Measurements from ENCODE around the gene VAV3. TPM values are rescaled to one million over a fixed set of nuclear protein-coding genes. Genes with fewer than 3 reads are reported as not detected.

Gene VAV3
- total and polyA plus RNA-seq, 8 donors, result 7.1 to 21.4 (median 12.8) TPM

DNA sequence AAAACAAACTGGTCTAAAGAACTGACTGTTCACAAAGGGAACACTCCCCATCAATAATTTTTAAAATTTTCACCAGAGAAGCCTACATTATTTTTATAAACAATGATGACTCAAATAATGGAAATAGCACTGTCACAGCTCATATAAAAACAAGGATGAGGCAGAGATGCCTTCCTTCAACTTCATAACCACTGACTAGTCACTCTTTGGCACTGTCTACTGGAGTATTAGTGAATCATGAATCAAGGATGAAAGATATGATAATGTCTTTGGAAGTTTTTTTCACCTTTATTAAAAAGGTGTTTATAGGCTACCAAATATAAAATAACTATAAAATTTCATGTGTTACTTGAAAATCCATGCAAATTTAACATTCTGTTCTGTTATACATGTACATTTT, 316.9 kb downstream of the VAV3 start:
- Histone ChIP-seq H3K9me3 (no peaks in the 10 kb centered on the region), H3K4me3 (no peak overlapping the region), H3K27ac (no peak overlapping the region), H3K27me3 (no peaks in the 10 kb centered on the region), H3K4me1 (peaks cover 0 to 2% (median 0%) of the 10 kb centered on the region in 3 donors), H3K36me3 (no peaks in the 10 kb centered on the region)
- no peak for FAIRE-seq
- DNase-seq, result no peak
- intact Hi-C loops (cut with DNase I), result no loop called here
- ATAC-seq, result no peak
- TF ChIP-seq, protein P1, sequence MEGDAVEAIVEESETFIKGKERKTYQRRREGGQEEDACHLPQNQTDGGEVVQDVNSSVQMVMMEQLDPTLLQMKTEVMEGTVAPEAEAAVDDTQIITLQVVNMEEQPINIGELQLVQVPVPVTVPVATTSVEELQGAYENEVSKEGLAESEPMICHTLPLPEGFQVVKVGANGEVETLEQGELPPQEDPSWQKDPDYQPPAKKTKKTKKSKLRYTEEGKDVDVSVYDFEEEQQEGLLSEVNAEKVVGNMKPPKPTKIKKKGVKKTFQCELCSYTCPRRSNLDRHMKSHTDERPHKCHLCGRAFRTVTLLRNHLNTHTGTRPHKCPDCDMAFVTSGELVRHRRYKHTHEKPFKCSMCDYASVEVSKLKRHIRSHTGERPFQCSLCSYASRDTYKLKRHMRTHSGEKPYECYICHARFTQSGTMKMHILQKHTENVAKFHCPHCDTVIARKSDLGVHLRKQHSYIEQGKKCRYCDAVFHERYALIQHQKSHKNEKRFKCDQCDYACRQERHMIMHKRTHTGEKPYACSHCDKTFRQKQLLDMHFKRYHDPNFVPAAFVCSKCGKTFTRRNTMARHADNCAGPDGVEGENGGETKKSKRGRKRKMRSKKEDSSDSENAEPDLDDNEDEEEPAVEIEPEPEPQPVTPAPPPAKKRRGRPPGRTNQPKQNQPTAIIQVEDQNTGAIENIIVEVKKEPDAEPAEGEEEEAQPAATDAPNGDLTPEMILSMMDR (IDR thresholded peaks at IDR 0.05), result no peak

DNA sequence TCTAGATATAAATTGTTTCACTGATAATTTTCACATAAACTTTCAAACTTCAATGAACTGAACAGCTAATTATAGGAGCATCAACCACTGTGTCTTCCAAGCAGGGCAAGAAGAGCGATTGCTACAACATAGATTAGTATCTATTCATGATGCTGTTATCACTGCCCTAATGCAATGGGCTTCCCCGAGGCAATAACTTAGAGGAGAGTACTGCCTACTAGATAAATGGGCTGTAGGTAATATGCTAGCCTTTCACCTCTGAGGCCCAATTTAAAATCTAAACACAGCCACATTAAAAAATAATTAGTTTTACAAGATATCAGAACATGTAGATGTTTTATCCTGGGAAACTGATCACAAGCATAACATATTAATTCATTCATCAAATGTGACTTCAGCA, 318.0 kb downstream of the VAV3 start:
- H3K36me3 ChIP-seq, result no peaks in the 10 kb centered on the region
- no peaks in the 10 kb centered on the region for H3K9me3 ChIP-seq
- H3K4me1 ChIP-seq, result no peaks in the 10 kb centered on the region
- ATAC-seq, result no peak
- no peak overlapping the region for H3K27ac ChIP-seq
- H3K4me3 ChIP-seq, result no peak overlapping the region
- intact Hi-C loops (cut with DNase I), result no loop called here
- 35 to 51% methylated on average over 2 of the region's 2 CpGs for WGBS, 2 donors
- no peaks in the 10 kb centered on the region for H3K27me3 ChIP-seq
- TF ChIP-seq, protein P1 (IDR thresholded peaks at IDR 0.05), result no peak
- FAIRE-seq, result no peak
- DNase-seq, result no peak

DNA sequence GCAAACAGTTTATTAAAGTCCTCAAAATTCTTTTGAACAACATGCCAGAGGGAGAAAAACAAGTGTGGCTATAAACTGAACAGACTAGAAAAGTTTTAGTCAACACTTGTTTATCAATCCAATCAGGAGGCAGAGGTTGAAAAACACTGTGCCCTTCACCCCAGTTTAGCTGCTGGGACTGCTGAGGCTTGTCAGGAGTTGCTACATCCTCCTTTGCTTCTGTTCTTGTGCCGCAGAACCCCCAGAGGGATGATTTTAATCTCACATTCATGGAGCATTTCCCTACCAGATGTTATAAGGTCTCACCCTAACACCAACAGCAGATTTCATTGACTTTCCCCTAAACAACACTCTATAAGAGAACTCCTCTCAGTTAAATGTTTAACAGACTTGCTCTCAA, 321.2 kb downstream of the VAV3 start:
- DNase-seq (no peak), ATAC-seq (no peak), FAIRE-seq (no peak)
- WGBS, 2 donors, result 31 to 52% methylated on average over 1 of the region's 1 CpG
- no peaks in the 10 kb centered on the region for H3K36me3 ChIP-seq
- TF ChIP-seq, protein P1 (IDR thresholded peaks at IDR 0.05), result no peak
- no peaks in the 10 kb centered on the region for H3K27me3 ChIP-seq
- no peaks in the 10 kb centered on the region for H3K4me1 ChIP-seq
- intact Hi-C loops (cut with DNase I), result no loop called here
- H3K9me3 ChIP-seq, result no peaks in the 10 kb centered on the region
- no peak overlapping the region for H3K4me3 ChIP-seq
- H3K27ac ChIP-seq, result peak overlapping the region in 1 of 4 donors; percentile 28

DNA sequence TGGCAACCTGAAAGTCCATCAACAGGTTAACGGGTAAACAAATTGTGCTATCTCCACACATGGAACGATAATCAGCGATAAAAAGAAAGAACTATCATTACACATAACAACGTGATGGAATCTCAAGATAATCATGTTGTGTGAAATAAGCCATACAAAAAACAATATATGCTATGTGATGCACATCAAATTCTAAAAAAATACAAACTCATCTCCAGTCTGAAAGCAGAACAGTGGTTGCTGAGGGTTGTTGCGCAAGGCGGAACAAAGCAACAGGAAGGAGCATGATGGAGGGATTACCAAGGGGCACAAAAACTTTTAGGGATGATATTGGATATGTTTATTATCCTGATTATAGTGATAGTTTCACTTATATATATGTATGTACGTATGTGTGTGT, 324.8 kb downstream of the VAV3 start:
- 59 to 70% methylated on average over 7 of the region's 7 CpGs for WGBS, 2 donors
- no peak for ATAC-seq
- no peaks in the 10 kb centered on the region for H3K4me1 ChIP-seq
- no peak overlapping the region for H3K4me3 ChIP-seq
- intact Hi-C loops (cut with DNase I), result no loop called here
- no peaks in the 10 kb centered on the region for H3K27me3 ChIP-seq
- H3K36me3 ChIP-seq, result no peaks in the 10 kb centered on the region
- no peak overlapping the region for H3K27ac ChIP-seq
- no peak for FAIRE-seq
- TF ChIP-seq, protein P1 (IDR thresholded peaks at IDR 0.05), result no peak
- no peaks in the 10 kb centered on the region for H3K9me3 ChIP-seq
- no peak for DNase-seq

DNA sequence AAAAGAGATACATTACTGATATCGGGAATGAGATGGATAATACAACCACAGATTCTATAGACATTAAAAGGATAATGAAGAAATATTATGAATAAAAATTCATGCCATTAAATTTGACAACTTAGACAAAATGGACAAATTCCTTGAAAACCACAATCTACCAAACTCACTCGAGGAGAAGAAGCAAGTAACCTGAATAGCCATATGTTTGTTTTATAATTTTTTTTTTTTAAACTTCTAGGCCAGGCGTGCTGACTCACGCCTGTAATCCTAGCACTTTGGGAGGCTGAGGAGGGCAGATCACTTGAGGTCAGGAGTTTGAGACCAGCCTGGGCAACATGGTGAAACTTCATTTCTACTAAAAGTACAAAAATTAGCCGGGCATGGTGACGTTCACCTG, 327.9 kb downstream of the VAV3 start:
- TF ChIP-seq, protein P1 (IDR thresholded peaks at IDR 0.05), result no peak
- Histone ChIP-seq H3K36me3 (no peaks in the 10 kb centered on the region), H3K9me3 (no peaks in the 10 kb centered on the region), H3K4me1 (no peaks in the 10 kb centered on the region), H3K4me3 (no peak overlapping the region), H3K27me3 (no peaks in the 10 kb centered on the region), H3K27ac (no peak overlapping the region)
- WGBS, 2 donors, result 63 to 75% methylated on average over 6 of the region's 6 CpGs
- intact Hi-C loops (cut with DNase I), result no loop called here
- DNase-seq, result no peak
- no peak for ATAC-seq
- no peak for FAIRE-seq

All from pancreas (tissue), 10 donors.